Lung microvascular endothelial cell (primary cell): Measurements from ENCODE around the gene TMEM74B. TPM values are rescaled to one million over a fixed set of nuclear protein-coding genes. Genes with fewer than 3 reads are reported as not detected.

Experiments
- DNase-seq, 2 donors: peaks; one replicate each; pipeline versions ENCODE4 v3.0.0 to v3.0.0-alpha.2; 2010; ENCODE audit warnings: low read depth in 2 of 2
- total RNA-seq: library from RNA; depleted of rRNA; stranded (reverse); fragments of >200 nt; gene quantifications from 2 replicates; pipeline ENCODE4 v1.2.1, GENCODE V29; 2014

Gene TMEM74B
- total RNA-seq, 1 donor from 2014 or later, result under 0.01 TPM

GRCh38 chr20:1144401-1145172 is 40.2 kb downstream of the TMEM74B start:
- DNase-seq, result no peak

- DNase-seq, result no peak
Observed at GRCh38 chr20:1137236-1137635, 47.5 kb downstream of the TMEM74B start.

- no peak for DNase-seq
Observed at GRCh38 chr20:1134836-1135235, 49.9 kb downstream of the TMEM74B start.

- no peak for DNase-seq
Observed at GRCh38 chr20:1134355-1134754, 50.4 kb downstream of the TMEM74B start.

- no peak for DNase-seq
Observed at GRCh38 chr20:1131354-1131753, 53.4 kb downstream of the TMEM74B start.

- no peak for DNase-seq
Observed at GRCh38 chr20:1130847-1131246, 53.9 kb downstream of the TMEM74B start.

Other genes starting within 250 kb of the TMEM74B start
- gene RSPO4, start 182.7 kb downstream of the TMEM74B start, total RNA-seq, result not detected in 2 replicates
- gene PSMF1, start 66.4 kb downstream of the TMEM74B start, total RNA-seq, result 21.1 and 29.4 TPM in 2 replicates
- gene C20orf202, start 18.5 kb upstream of the TMEM74B start, total RNA-seq, result not detected in 2 replicates
- not detected in 2 replicates for gene RAD21L1, start 41.1 kb upstream of the TMEM74B start, total RNA-seq
- gene SNPH, start 81.3 kb upstream of the TMEM74B start, total RNA-seq, result 1.8 and 2.6 TPM in 2 replicates
- gene SDCBP2, start 144.2 kb upstream of the TMEM74B start, total RNA-seq, result 2.0 and 4.4 TPM in 2 replicates
- 263 and 278 TPM in 2 replicates for gene FKBP1A, start 208.1 kb upstream of the TMEM74B start, total RNA-seq